ENCODE measurements around the gene C7orf33.
"Not testable (repeated sequence)": the region's sequence is repeated elsewhere in the genome, so short reads cannot be mapped to it uniquely, and the experiment has no call there.

DNA sequence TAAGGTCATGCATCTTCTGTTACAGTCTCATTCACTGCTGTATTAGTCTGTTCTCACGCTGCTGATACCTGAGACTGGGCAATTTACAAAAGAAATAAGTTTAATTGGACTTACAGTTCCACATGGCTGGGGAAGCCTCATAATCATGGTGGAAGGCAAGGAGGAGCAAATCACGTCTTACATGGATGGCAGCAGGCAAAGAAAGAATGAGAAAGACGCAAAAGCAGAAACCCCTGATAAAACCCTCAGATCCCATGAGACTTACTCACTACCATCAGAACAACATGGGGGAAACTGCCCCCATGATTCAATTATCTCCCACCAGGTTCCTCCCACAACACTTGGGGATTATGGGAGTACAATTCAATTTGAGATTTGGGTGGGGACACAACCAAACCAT is 5.8 kb downstream of the C7orf33 start:
- TF ChIP-seq, protein P1, sequence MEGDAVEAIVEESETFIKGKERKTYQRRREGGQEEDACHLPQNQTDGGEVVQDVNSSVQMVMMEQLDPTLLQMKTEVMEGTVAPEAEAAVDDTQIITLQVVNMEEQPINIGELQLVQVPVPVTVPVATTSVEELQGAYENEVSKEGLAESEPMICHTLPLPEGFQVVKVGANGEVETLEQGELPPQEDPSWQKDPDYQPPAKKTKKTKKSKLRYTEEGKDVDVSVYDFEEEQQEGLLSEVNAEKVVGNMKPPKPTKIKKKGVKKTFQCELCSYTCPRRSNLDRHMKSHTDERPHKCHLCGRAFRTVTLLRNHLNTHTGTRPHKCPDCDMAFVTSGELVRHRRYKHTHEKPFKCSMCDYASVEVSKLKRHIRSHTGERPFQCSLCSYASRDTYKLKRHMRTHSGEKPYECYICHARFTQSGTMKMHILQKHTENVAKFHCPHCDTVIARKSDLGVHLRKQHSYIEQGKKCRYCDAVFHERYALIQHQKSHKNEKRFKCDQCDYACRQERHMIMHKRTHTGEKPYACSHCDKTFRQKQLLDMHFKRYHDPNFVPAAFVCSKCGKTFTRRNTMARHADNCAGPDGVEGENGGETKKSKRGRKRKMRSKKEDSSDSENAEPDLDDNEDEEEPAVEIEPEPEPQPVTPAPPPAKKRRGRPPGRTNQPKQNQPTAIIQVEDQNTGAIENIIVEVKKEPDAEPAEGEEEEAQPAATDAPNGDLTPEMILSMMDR (IDR thresholded peaks at IDR 0.05): not testable (repeated sequence)
- not testable (repeated sequence) for TF ChIP-seq POLR2A (IDR thresholded peaks at IDR 0.05)
